Neural cell (in vitro differentiated cells): ENCODE measurements around the gene CP.

ENCODE experiments used
- EP300 ChIP-seq: fragments of 450-650 bp; conservative IDR thresholded peaks from 2 replicates; pipeline ENCODE4 v1.6.1; 2014; ENCODE audit warnings: antibody characterized with exemption, mild to moderate bottlenecking, moderate library complexity; ENCODE audit not compliant: poor library complexity, severe bottlenecking
- REST ChIP-seq: IDR thresholded peaks from 2 replicates; pipeline ENCODE4 v1.6.1; 2012; ENCODE audit warnings: borderline replicate concordance

GRCh38 chr3:149195221-149195620 lies 26.4 kb downstream of the CP start:
- TF ChIP-seq REST (no peak), EP300 (no peak)
